HEK293 (cell line): ENCODE results near the gene RAC2.
A peak's percentile ranks its signal among the peaks of the same experiment; 100 is the strongest.

Experiments
- CTCF ChIA-PET: fragments of 350-600 bp; formaldehyde crosslinking; extraction: SDS; loops from one replicate; lab custom pipeline; 2021; ENCODE audit warnings: antibody characterized with exemption; lab: Yijun Ruan, JAX
- POLR2A ChIA-PET: fragments of 300-600 bp; formaldehyde crosslinking; extraction: SDS; loops from one replicate; lab custom pipeline; 2020; ENCODE audit warnings: antibody characterized with exemption, inconsistent platforms; lab: Yijun Ruan, JAX
- H3K27ac ChIP-seq: fragments of 200-500 bp; sonication (Bioruptor generic); 2 replicates; pipeline ENCODE4 v1.5.1; 2014; ENCODE audit warnings: low read depth, low read length, control low read depth, inconsistent platforms; ENCODE audit errors: extremely low read depth
- H3K36me3 ChIP-seq, 2 experiments: fragments of 200-500 bp in 1 of 2; sonication (Bioruptor generic) in 1 of 2; 1 replicate in 1 of 2; 2 replicates in 1 of 2; pipeline ENCODE4 v1.5.1; 2014 to 2017; ENCODE audit warnings: inconsistent platforms in 2 of 2, low read length in 2 of 2; ENCODE audit not compliant: control insufficient read depth in 2 of 2, insufficient read depth in 1 of 2
- H3K4me1 ChIP-seq: fragments of 200-500 bp; sonication (Bioruptor generic); 2 replicates; pipeline ENCODE4 v1.5.1; 2014; ENCODE audit warnings: mild to moderate bottlenecking, low read length, inconsistent platforms; ENCODE audit not compliant: control insufficient read depth, insufficient read depth
- H3K4me3 ChIP-seq: 2 replicates; pipeline ENCODE4 v1.5.1; 2011; ENCODE audit warnings: low read depth, mild to moderate bottlenecking, control low read depth, low read length, moderate library complexity
- H3K9me3 ChIP-seq: fragments of 200-500 bp; sonication (Bioruptor generic); 2 replicates; pipeline ENCODE4 v1.5.1; 2014; ENCODE audit warnings: low read depth, low read length, inconsistent platforms; ENCODE audit not compliant: control insufficient read depth, insufficient read depth
- GLIS2 ChIP-seq: fragments of 450-650 bp; formaldehyde crosslinking; IDR thresholded peaks from 2 replicates; pipeline ENCODE4 v1.5.1; 2016; ENCODE audit warnings: missing biosample characterization, missing genetic modification characterization
- ZFP69B ChIP-seq: fragments of 450-650 bp; formaldehyde crosslinking; IDR thresholded peaks from 2 replicates; pipeline ENCODE4 v1.5.1; 2016; ENCODE audit warnings: missing biosample characterization, missing genetic modification characterization
- ZNF112 ChIP-seq: fragments of 450-650 bp; formaldehyde crosslinking; IDR thresholded peaks from 2 replicates; pipeline ENCODE4 v1.5.0; 2017; ENCODE audit warnings: missing biosample characterization, missing genetic modification characterization
- ZNF148 ChIP-seq: fragments of 450-650 bp; formaldehyde crosslinking; IDR thresholded peaks from 2 replicates; pipeline ENCODE4 v1.5.0; 2017; ENCODE audit warnings: missing biosample characterization, missing genetic modification characterization, borderline replicate concordance
- ZNF266 ChIP-seq: fragments of 450-650 bp; formaldehyde crosslinking; IDR thresholded peaks from 2 replicates; pipeline ENCODE4 v1.5.1; 2016; ENCODE audit warnings: missing biosample characterization, missing genetic modification characterization, low read depth
- ZNF501 ChIP-seq: fragments of 450-650 bp; formaldehyde crosslinking; IDR thresholded peaks from 2 replicates; pipeline ENCODE4 v1.5.1; 2016; ENCODE audit warnings: missing biosample characterization, missing genetic modification characterization
- ZNF670 ChIP-seq: fragments of 450-650 bp; formaldehyde crosslinking; IDR thresholded peaks from 2 replicates; pipeline ENCODE4 v1.5.1; 2016; ENCODE audit warnings: missing biosample characterization, missing genetic modification characterization, low read depth
- ZNF692 ChIP-seq: fragments of 450-650 bp; formaldehyde crosslinking; IDR thresholded peaks from 2 replicates; pipeline ENCODE4 v1.5.1; 2016; ENCODE audit warnings: missing biosample characterization, missing genetic modification characterization
- ZNF837 ChIP-seq: fragments of 450-650 bp; formaldehyde crosslinking; IDR thresholded peaks from 2 replicates; pipeline ENCODE4 v1.5.1; 2016; ENCODE audit warnings: missing biosample characterization, missing genetic modification characterization
- TF ChIP-seq, protein P1 (sequence below): fragments of 450-650 bp; formaldehyde crosslinking; IDR thresholded peaks from 2 replicates; pipeline ENCODE4 v1.5.1; 2017; ENCODE audit warnings: missing biosample characterization, missing genetic modification characterization
- TF ChIP-seq, protein P2 (sequence below): fragments of 450-650 bp; formaldehyde crosslinking; IDR thresholded peaks from 2 replicates; pipeline ENCODE4 v1.5.1; 2016; ENCODE audit warnings: missing biosample characterization, missing genetic modification characterization

Gene RAC2

GRCh38 chr22:37258753-37259401 is 14.8 kb upstream of the RAC2 start:
- Histone ChIP-seq H3K27ac (no peak overlapping the region), H3K9me3 (no peaks in the 10 kb centered on the region), H3K4me3 (no peak overlapping the region), H3K4me1 (no peaks in the 10 kb centered on the region; the same call in 1 of the 2 replicates), H3K36me3 (no peaks in the 10 kb centered on the region)
- TF ChIP-seq ZNF148 (tag by site-specific recombination) = no peak
- no peak for TF ChIP-seq ZNF266 (tag by site-specific recombination)
- TF ChIP-seq ZNF837 = no peak
- ChIA-PET CTCF (interaction anchor here (0.6 to 5.4 kb wide), 18 partner anchors 8 to 713 kb away, joined by 3 to 68 read pairs (median 8); partner anchors contain the start of gene RAC2), POLR2A (interaction anchor here (0.5 to 1.2 kb wide), 4 partner anchors 59 to 397 kb away, joined by 3 to 4 read pairs (median 4); no protein-coding TSS in a partner anchor)

DNA sequence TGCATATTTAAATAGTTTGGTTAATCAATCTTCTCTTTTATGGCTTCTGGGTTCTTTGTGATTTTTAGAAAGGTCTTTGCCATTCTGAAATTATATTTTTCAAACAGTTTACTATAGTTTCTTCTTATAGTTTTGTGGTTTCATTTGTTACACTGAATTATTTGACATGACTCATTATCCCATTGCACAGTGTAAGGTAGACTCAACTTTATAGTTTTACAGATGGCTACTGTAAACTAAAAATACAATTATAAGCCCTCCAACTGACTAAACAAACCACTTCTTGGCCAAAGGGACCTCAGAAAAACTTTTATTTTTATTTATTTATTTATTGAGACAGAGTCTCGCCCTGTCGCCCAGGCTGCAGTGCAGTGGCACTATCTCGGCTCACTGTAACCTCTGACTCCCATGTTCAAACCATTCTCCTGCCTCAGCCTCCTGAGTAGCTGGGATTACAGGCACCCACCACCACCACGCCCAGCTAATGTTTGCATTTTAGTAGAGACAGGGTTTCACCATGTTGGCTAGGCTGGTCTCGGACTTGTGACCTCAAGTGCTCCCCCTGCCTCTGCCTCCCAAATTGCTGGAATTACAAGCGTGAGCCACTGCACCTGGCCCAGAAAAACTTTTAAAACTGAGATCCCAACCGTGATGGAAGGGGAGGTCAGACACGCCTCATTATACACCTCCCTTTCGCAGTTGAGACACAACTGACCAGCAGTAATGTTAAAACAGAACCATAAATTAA is 14.1 kb upstream of the RAC2 start:
- no peaks in the 10 kb centered on the region; the same call in 1 of the 2 replicates for H3K4me1 ChIP-seq
- no peak overlapping the region for H3K27ac ChIP-seq
- no peaks in the 10 kb centered on the region for H3K36me3 ChIP-seq
- no peak overlapping the region for H3K4me3 ChIP-seq
- ChIA-PET CTCF (interaction anchor here (0.6 to 5.4 kb wide), 8 partner anchors 12 to 200 kb away, joined by 3 to 68 read pairs (median 24); partner anchors contain the start of gene RAC2), POLR2A (interaction anchor here (0.5 to 0.7 kb wide), 2 partner anchors 71 to 397 kb away, joined by 3 to 4 read pairs; no protein-coding TSS in a partner anchor)
- H3K9me3 ChIP-seq = no peaks in the 10 kb centered on the region
- no peak for TF ChIP-seq ZNF670 (tag by site-specific recombination)
- TF ChIP-seq, protein P1, sequence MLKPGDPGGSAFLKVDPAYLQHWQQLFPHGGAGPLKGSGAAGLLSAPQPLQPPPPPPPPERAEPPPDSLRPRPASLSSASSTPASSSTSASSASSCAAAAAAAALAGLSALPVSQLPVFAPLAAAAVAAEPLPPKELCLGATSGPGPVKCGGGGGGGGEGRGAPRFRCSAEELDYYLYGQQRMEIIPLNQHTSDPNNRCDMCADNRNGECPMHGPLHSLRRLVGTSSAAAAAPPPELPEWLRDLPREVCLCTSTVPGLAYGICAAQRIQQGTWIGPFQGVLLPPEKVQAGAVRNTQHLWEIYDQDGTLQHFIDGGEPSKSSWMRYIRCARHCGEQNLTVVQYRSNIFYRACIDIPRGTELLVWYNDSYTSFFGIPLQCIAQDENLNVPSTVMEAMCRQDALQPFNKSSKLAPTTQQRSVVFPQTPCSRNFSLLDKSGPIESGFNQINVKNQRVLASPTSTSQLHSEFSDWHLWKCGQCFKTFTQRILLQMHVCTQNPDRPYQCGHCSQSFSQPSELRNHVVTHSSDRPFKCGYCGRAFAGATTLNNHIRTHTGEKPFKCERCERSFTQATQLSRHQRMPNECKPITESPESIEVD (tag by site-specific recombination) = peak; percentile 53; the same call in 1 of the 2 replicates

GRCh38 chr22:37256075-37256726 is 12.1 kb upstream of the RAC2 start:
- Histone ChIP-seq H3K4me1 (no peaks in the 10 kb centered on the region; the same call in 1 of the 2 replicates), H3K9me3 (no peaks in the 10 kb centered on the region), H3K27ac (no peak overlapping the region), H3K4me3 (no peak overlapping the region), H3K36me3 (no peaks in the 10 kb centered on the region)
- CTCF ChIA-PET = interaction anchor here (0.5 to 1.2 kb wide), 4 partner anchors 11 to 60 kb away, joined by 3 to 5 read pairs (median 4); no protein-coding TSS in a partner anchor
- POLR2A ChIA-PET = no interaction called here
- TF ChIP-seq ZNF112 (no peak), ZFP69B (0 out of 2 replicates have a peak, but pooled peaks have one; percentile 34), GLIS2 (tag by site-specific recombination) (0 out of 2 replicates have a peak, but pooled peaks have one; percentile 17), ZNF692 (tag by site-specific recombination) (0 out of 2 replicates have a peak, but pooled peaks have one; percentile 41), ZNF501 (tag by site-specific recombination) (no peak)
- TF ChIP-seq, protein P2, sequence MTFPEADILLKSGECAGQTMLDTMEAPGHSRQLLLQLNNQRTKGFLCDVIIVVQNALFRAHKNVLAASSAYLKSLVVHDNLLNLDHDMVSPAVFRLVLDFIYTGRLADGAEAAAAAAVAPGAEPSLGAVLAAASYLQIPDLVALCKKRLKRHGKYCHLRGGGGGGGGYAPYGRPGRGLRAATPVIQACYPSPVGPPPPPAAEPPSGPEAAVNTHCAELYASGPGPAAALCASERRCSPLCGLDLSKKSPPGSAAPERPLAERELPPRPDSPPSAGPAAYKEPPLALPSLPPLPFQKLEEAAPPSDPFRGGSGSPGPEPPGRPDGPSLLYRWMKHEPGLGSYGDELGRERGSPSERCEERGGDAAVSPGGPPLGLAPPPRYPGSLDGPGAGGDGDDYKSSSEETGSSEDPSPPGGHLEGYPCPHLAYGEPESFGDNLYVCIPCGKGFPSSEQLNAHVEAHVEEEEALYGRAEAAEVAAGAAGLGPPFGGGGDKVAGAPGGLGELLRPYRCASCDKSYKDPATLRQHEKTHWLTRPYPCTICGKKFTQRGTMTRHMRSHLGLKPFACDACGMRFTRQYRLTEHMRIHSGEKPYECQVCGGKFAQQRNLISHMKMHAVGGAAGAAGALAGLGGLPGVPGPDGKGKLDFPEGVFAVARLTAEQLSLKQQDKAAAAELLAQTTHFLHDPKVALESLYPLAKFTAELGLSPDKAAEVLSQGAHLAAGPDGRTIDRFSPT (tag by site-specific recombination) = no peak
- TF ChIP-seq, all 188 proteins: peak for 3
